Measurements from ENCODE around the gene TAF3. TPM values are rescaled to one million over a fixed set of nuclear protein-coding genes. Genes with fewer than 3 reads are reported as not detected.

The TAF3 gene
- total RNA-seq, 1 experiment from 2014 or later, result 5.5 TPM

DNA sequence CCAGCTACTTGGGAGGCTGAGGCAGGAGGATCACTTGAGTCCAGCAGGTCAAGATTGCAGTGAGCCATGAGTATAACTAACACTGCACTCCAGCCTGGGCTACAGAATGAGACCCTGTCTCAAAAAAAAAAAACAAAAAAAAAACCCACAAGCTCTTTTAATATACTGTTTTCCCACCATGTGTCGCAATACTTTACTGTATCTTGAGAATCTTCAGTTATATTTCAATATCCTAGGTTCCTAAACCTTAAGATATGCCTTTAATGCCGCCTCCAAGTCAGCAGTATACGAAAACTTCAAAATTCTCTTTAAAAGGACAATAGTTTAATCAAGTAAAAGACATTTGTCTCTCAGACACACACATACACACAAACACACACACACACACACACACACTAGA lies 62.8 kb downstream of the TAF3 start:
- TF ChIP-seq REST (IDR thresholded peaks at IDR 0.05; ENCODE audit: insufficient read depth in 1 of 2, low read depth in 2 of 2, low read length in 1 of 2) (no peak), TCF7L2 (IDR thresholded peaks at IDR 0.05; ENCODE audit: low read depth, low read length) (no peak), SIN3A (IDR thresholded peaks at IDR 0.05; ENCODE audit: borderline replicate concordance, insufficient read depth, low read depth, low read length) (no peak), POLR2AphosphoS5 (IDR thresholded peaks at IDR 0.05; ENCODE audit: low read depth, low read length) (no peak)
- TF ChIP-seq, protein P1, sequence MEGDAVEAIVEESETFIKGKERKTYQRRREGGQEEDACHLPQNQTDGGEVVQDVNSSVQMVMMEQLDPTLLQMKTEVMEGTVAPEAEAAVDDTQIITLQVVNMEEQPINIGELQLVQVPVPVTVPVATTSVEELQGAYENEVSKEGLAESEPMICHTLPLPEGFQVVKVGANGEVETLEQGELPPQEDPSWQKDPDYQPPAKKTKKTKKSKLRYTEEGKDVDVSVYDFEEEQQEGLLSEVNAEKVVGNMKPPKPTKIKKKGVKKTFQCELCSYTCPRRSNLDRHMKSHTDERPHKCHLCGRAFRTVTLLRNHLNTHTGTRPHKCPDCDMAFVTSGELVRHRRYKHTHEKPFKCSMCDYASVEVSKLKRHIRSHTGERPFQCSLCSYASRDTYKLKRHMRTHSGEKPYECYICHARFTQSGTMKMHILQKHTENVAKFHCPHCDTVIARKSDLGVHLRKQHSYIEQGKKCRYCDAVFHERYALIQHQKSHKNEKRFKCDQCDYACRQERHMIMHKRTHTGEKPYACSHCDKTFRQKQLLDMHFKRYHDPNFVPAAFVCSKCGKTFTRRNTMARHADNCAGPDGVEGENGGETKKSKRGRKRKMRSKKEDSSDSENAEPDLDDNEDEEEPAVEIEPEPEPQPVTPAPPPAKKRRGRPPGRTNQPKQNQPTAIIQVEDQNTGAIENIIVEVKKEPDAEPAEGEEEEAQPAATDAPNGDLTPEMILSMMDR (IDR thresholded peaks at IDR 0.05), result no peak
- Histone ChIP-seq H3K4me1 (ENCODE audit: control insufficient read depth, insufficient read depth, low read length) (no peaks in the 10 kb centered on the region), H3K4me3 (ENCODE audit: low read depth in 2 of 2, low read length in 2 of 2) (no peak overlapping the region), H3K27me3 (ENCODE audit: control insufficient read depth, insufficient read depth, low read length) (no peaks in the 10 kb centered on the region), H3K27ac (ENCODE audit: low read length) (no peak overlapping the region), H3K9me3 (ENCODE audit: control insufficient read depth, insufficient read depth, low read depth, low read length) (no peaks in the 10 kb centered on the region), H3K36me3 (ENCODE audit: control insufficient read depth, insufficient read depth, low read length) (no peaks in the 10 kb centered on the region)
- ChIA-PET CTCF (no interaction called here), POLR2A (no interaction called here)
- BruUV-seq (replicated peaks), result no TSS peak
- ATAC-seq, result no peak
- intact Hi-C loops (cut with micrococcal nuclease; ENCODE audit: unreplicated experiment), result no loop called here
- in situ Hi-C loops (cut with HindIII; ENCODE audit: low pct_unique_long_range_greater_than_20kb, low sequenced_read_pairs), result no loop called here
- no peak for DNase-seq (ENCODE audit: low read depth, low spot score)

DNA sequence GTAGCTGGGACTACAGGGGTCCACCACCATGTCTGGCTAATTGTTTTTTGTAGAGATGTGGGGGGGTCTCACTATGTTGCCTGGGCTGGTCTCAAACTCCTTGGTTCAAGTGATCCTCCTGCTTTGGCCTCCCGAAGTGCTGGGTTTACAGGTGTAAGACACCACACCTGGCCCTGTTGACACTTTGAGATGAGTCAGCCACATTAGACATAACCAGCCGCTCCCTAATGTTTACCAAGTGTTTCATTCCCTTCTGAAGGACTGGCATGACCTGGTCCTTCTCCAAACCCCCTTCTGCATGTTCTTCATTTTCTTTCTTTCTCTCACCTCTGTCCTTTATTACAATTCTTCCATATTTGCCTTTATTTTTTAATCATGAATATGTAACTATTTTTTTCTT lies 67.8 kb downstream of the TAF3 start:
- ATAC-seq (no peak), DNase-seq (ENCODE audit: low read depth, low spot score) (no peak)
- intact Hi-C loops (cut with micrococcal nuclease; ENCODE audit: unreplicated experiment) (no loop called here), in situ Hi-C loops (cut with HindIII; ENCODE audit: low pct_unique_long_range_greater_than_20kb, low sequenced_read_pairs) (no loop called here)
- no TSS peak for BruUV-seq (replicated peaks)
- no peak overlapping the region for H3K4me3 ChIP-seq (ENCODE audit: low read depth in 2 of 2, low read length in 2 of 2)
- no peaks in the 10 kb centered on the region for H3K36me3 ChIP-seq (ENCODE audit: control insufficient read depth, insufficient read depth, low read length)
- CTCF ChIA-PET, result no interaction called here
- POLR2A ChIA-PET, result no interaction called here
- H3K9me3 ChIP-seq (ENCODE audit: control insufficient read depth, insufficient read depth, low read depth, low read length), result no peaks in the 10 kb centered on the region
- no peaks in the 10 kb centered on the region for H3K27me3 ChIP-seq (ENCODE audit: control insufficient read depth, insufficient read depth, low read length)
- no peaks in the 10 kb centered on the region for H3K4me1 ChIP-seq (ENCODE audit: control insufficient read depth, insufficient read depth, low read length)
- H3K27ac ChIP-seq (ENCODE audit: low read length), result no peak overlapping the region
- TF ChIP-seq, protein P1 (IDR thresholded peaks at IDR 0.05), result no peak
- TF ChIP-seq POLR2AphosphoS5 (IDR thresholded peaks at IDR 0.05; ENCODE audit: low read depth, low read length), result no peak
- no peak for TF ChIP-seq SIN3A (IDR thresholded peaks at IDR 0.05; ENCODE audit: borderline replicate concordance, insufficient read depth, low read depth, low read length)
- no peak for TF ChIP-seq REST (IDR thresholded peaks at IDR 0.05; ENCODE audit: insufficient read depth in 1 of 2, low read depth in 2 of 2, low read length in 1 of 2)
- no peak for TF ChIP-seq TCF7L2 (IDR thresholded peaks at IDR 0.05; ENCODE audit: low read depth, low read length)

Measured in Panc1 (cell line).